Tibial artery (tissue), 4 donors: ENCODE results near the gene DGKE.

ENCODE experiments used
- DNase-seq, 2 donors: peaks; one replicate each; pipeline ENCODE4 v3.0.0-alpha.2; 2019
- H3K27ac ChIP-seq, 2 donors: fragments of 200-600 bp; sonication (generic) in 1 of 2; 1 replicate in 1 of 2; 2 replicates in 1 of 2; pipeline ENCODE4 v1.5.1; 2018 to 2019; ENCODE audit warnings: mild to moderate bottlenecking in 1 of 2
- H3K27me3 ChIP-seq, 2 donors: fragments of 200-600 bp; sonication (generic) in 1 of 2; one replicate each; pipeline versions ENCODE4 v1.5.1 to v1.6.0; 2016 to 2019
- H3K36me3 ChIP-seq, 3 donors: fragments of 200-600 bp; sonication (generic) in 2 of 3; one replicate each; pipeline ENCODE4 v1.5.1; 2016 to 2019; ENCODE audit warnings: mild to moderate bottlenecking in 2 of 3
- H3K4me1 ChIP-seq, 4 donors: fragments of 200-600 bp; sonication (generic) in 2 of 4; 1 replicate in 3 of 4; 2 replicates in 1 of 4; pipeline ENCODE4 v1.5.1; 2016 to 2019
- H3K4me3 ChIP-seq, 2 donors: fragments of 200-600 bp; sonication (generic) in 1 of 2; 1 replicate in 1 of 2; 2 replicates in 1 of 2; pipeline ENCODE4 v1.5.1; 2018 to 2019; ENCODE audit warnings: mild to moderate bottlenecking in 2 of 2
- H3K9me3 ChIP-seq, 3 donors: fragments of 200-600 bp; sonication (generic) in 1 of 3; one replicate each; pipeline ENCODE4 v1.5.1; 2016 to 2019
- intact Hi-C: fragments of 100-400 bp; cut with DNase I; formaldehyde crosslinking; loops from one replicate; pipeline ENCODE4 v1.15.0; 2023; ENCODE audit warnings: low total_unique reads
- TF ChIP-seq, protein P1 (sequence below), 2 experiments: fragments of 200-600 bp in 1 of 2; fragments of 450-650 bp in 1 of 2; IDR thresholded peaks; one replicate each; pipeline ENCODE4 v1.5.1; 2017 to 2019; ENCODE audit warnings: antibody characterized with exemption in 2 of 2, mild to moderate bottlenecking in 1 of 2, moderate library complexity in 1 of 2

Gene DGKE

DNA sequence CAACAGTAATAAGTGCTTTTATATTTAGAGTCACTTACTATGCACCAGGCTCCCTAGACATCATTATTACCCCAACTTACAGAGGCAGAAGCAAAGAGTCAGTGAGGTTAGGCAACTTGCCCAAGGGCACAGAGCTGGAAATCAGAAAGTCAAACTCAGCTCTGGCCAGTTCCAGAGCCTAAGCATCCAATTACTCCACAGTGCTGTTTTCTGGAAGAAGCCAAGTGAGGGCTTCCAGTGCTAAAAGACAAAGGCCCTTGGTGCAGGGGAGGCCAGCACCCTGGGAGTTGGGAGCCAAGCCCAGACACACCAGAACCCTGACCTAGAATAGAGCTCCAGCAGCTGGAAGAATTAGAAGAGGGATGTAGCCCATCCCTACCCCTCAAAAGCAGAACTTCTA is 40.4 kb upstream of the DGKE start:
- no peak for DNase-seq
- Histone ChIP-seq H3K4me1 (no peaks in the 10 kb centered on the region), H3K36me3 (peaks cover 0 to 3% (median 0%) of the 10 kb centered on the region in 3 donors), H3K9me3 (no peaks in the 10 kb centered on the region), H3K4me3 (no peak overlapping the region), H3K27ac (no peak overlapping the region), H3K27me3 (no peaks in the 10 kb centered on the region)
- intact Hi-C loops, result no loop called here
- TF ChIP-seq, protein P1, sequence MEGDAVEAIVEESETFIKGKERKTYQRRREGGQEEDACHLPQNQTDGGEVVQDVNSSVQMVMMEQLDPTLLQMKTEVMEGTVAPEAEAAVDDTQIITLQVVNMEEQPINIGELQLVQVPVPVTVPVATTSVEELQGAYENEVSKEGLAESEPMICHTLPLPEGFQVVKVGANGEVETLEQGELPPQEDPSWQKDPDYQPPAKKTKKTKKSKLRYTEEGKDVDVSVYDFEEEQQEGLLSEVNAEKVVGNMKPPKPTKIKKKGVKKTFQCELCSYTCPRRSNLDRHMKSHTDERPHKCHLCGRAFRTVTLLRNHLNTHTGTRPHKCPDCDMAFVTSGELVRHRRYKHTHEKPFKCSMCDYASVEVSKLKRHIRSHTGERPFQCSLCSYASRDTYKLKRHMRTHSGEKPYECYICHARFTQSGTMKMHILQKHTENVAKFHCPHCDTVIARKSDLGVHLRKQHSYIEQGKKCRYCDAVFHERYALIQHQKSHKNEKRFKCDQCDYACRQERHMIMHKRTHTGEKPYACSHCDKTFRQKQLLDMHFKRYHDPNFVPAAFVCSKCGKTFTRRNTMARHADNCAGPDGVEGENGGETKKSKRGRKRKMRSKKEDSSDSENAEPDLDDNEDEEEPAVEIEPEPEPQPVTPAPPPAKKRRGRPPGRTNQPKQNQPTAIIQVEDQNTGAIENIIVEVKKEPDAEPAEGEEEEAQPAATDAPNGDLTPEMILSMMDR (IDR thresholded peaks at IDR 0.05), result no peak

DNA sequence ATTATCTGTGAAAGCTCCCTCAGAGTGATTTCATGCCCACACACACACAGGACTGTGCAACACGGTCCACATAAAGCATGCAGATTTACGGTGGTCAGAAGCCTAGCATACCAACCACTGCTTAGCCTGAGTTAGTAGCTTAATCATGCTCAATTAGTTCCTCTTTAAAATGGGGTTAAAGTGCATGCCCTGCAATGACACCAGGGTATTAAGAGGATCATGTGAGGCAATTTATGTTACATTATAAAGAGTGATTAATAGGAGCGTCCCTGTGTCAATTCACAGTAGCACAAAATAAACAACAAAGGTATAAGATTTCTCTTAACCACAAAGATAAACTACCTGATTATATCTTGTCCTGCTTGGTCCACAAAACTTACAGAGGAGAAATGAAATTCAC is 40.0 kb upstream of the DGKE start:
- no peaks in the 10 kb centered on the region for H3K27me3 ChIP-seq
- H3K4me3 ChIP-seq, result no peak overlapping the region
- no peak for DNase-seq
- intact Hi-C loops, result no loop called here
- peaks cover 0 to 3% (median 0%) of the 10 kb centered on the region in 3 donors for H3K36me3 ChIP-seq
- no peaks in the 10 kb centered on the region for H3K4me1 ChIP-seq
- TF ChIP-seq, protein P1 (IDR thresholded peaks at IDR 0.05), result no peak
- H3K9me3 ChIP-seq, result no peaks in the 10 kb centered on the region
- H3K27ac ChIP-seq, result no peak overlapping the region

DNA sequence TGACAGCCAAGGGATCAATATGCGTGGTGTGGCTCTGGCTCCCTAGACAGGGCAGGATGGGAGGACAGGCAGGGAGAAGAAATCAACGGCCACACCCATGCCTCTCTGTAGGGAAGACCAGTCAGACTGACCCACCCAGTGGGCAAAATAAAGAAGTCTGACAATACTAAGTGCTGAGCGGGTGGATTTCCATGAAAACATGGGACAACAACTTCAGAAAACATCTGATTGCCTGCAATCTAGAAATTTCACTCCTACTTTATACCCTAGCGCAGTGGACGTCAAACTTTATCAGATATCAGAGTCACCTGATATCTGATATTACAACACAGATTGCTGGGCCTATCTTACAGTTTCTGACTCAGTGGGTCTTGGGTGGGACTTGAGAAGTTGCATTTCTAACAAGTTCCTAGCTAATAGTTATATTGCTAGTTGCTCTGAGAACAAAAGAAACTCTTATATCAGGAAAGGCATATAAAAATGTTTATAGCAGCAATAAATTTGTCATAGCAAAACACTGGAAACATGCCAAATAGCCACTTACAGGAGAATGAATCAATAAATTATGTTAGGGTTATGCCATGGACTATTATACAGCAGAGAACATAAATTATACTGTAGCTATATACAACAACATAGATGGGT is 38.6 kb upstream of the DGKE start:
- TF ChIP-seq, protein P1 (IDR thresholded peaks at IDR 0.05), result no peak
- Histone ChIP-seq H3K27me3 (no peaks in the 10 kb centered on the region), H3K27ac (no peak overlapping the region), H3K4me1 (no peaks in the 10 kb centered on the region), H3K9me3 (no peaks in the 10 kb centered on the region), H3K4me3 (no peak overlapping the region), H3K36me3 (peaks cover 0 to 3% (median 0%) of the 10 kb centered on the region in 3 donors)
- DNase-seq, result no peak
- intact Hi-C loops, result no loop called here

DNA sequence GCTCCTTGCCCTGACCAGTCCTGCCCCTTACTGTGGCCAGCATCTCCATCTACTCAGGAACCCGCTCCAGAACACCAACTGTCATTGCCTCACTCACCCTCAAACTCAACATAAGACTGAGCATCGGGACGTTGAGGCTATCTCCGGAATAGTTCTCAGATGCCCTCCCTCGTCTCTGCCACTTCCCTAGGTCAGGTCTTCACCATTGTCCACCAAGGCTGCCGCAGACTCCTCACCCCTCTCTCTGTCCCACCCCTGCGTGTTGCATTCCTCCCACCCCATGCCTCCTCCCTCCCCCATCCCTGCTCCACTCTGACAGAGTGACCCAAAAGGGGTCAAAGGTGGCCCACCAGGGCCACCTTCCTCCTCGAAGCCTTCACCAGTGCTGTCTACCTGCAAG is 37.4 kb upstream of the DGKE start:
- no peak overlapping the region for H3K4me3 ChIP-seq
- H3K4me1 ChIP-seq, result no peaks in the 10 kb centered on the region
- no peaks in the 10 kb centered on the region for H3K27me3 ChIP-seq
- peaks cover 0 to 3% (median 0%) of the 10 kb centered on the region in 3 donors for H3K36me3 ChIP-seq
- TF ChIP-seq, protein P1 (IDR thresholded peaks at IDR 0.05), result no peak
- H3K27ac ChIP-seq, result no peak overlapping the region
- no peaks in the 10 kb centered on the region for H3K9me3 ChIP-seq
- intact Hi-C loops, result no loop called here
- no peak for DNase-seq

DNA sequence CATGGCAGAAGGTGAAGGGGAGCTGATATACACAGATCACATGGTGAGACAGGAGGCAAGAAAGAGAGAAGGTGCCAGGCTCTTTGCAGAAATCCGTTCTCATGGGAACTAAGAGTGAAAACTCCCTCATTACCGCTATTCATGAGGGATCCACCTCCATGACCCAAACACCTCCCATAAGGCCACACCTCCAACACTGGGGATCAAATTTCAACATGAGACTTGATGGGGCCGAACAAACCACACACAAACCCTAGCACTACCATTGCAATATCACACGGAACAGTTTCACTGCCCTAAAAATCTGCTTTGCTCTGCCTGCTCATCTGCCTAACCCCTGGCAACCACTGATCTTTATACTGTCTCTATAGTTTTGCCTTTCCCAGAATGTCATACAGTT is 35.0 kb upstream of the DGKE start:
- TF ChIP-seq, protein P1 (IDR thresholded peaks at IDR 0.05), result no peak
- intact Hi-C loops, result no loop called here
- H3K9me3 ChIP-seq, result no peaks in the 10 kb centered on the region
- H3K36me3 ChIP-seq, result peaks cover 0 to under 1% (median 0%) of the 10 kb centered on the region in 3 donors
- H3K4me1 ChIP-seq, result no peaks in the 10 kb centered on the region
- H3K27me3 ChIP-seq, result no peaks in the 10 kb centered on the region
- H3K4me3 ChIP-seq, result no peak overlapping the region
- DNase-seq, result no peak
- no peak overlapping the region for H3K27ac ChIP-seq
